Metanephros (tissue), 1 donor: ENCODE results near the gene ZNF75A. TPM values are rescaled to one million over a fixed set of nuclear protein-coding genes. Genes with fewer than 3 reads are reported as not detected.

Experiments used
- total RNA-seq: library from RNA; depleted of rRNA; stranded (reverse); fragments of >200 nt; gene quantifications from one replicate; pipeline ENCODE4 v1.2.3, GENCODE V29; 2014

ZNF75A gene
- total RNA-seq: 36.3 TPM

DNA sequence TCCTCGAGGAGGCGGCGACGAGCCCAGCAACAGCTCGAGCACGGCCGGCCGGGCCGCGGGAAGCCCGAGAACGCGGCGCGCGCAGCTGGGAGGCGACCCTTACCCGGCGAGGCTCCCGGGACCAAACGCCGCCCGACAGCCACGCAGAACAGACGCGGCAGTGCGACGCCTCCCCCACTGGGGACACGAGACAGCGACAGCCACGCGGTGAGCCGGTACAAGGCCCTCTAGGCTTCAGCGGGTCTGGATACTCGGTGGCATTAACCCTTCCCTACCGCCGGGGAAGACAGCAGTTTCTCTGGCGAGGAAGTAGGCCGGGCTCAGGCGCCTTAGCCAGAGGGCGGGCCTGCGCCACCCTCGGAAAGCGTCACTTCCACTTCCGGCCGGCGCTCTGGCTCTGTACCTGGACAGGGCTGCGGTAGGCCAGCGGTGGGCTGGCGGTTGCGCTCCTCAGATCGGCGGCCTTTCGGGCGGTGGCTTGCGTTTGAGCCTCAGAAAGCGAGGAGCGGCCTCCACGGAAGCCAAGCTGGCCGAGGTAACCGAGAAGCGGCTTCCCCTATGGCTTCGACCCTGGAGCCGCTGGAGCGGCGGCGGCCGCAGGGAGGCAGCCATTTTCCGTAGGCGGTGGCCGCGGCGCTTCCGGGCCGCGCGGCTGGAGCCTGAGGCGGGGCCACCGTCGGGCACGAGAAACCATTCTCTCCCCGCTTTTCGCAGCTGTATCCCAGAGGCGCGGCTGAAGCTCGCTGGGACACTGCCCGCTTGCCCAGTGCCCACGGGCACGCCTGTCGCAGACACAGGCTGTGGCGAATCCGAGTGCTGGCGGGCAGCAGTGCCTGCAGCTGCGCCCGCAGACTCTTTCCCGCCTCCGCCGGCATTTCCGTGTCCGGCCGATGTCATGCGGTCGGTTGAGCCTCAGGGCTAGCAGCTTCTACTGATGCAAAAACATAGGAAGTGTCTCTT, at the start of gene ZNF75A, which contains the start of gene TIGD7:
ZNF75A (plus strand) TSS at position 389 of the 960 bp plus-strand sequence. CDS start 2,932 bp downstream, outside the sequence.
TIGD7 (minus strand) TSS at position 322 of the 960 bp plus-strand sequence. CDS start 4,816 bp downstream, outside the sequence.

DNA sequence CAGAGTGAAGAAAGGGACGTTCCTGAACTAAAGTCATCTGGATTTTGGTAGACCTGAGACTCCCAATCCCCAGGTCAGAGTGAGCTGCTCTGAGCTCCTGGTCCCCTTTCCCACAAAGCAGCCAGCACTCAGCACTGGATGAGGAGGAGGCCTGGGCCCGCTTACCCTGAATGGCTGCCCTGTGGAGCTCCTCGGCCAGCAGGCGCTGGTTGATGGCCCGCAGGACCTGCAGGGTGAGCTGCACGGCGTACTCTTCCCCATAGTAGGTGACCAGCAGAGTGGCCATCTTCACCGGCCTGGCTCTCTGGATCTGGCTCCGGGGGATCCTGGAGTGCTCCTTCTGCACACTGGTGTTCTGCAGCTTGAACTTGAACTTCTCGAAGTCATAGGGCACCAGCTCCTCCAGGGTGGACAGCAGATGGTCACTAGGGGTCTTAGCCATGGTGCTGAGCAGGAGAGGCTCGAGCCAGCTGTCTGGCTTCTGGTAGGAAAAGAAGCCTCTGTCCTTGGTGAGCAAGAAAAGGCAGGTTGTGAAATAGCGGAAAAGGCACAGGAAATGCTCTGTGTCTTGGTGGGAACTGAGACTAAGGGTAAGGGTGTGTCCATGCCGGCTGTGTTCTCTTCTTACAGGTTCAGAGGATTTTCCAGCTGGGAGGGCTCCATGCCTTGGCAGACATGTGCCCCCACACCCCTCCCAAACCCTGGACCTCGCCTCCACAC, 49.0 kb upstream of the ZNF75A start, which contains the start of gene MEFV:
MEFV (minus strand) TSS at position 488 of the 720 bp plus-strand sequence; CDS start at position 442, 46 bp downstream.

DNA sequence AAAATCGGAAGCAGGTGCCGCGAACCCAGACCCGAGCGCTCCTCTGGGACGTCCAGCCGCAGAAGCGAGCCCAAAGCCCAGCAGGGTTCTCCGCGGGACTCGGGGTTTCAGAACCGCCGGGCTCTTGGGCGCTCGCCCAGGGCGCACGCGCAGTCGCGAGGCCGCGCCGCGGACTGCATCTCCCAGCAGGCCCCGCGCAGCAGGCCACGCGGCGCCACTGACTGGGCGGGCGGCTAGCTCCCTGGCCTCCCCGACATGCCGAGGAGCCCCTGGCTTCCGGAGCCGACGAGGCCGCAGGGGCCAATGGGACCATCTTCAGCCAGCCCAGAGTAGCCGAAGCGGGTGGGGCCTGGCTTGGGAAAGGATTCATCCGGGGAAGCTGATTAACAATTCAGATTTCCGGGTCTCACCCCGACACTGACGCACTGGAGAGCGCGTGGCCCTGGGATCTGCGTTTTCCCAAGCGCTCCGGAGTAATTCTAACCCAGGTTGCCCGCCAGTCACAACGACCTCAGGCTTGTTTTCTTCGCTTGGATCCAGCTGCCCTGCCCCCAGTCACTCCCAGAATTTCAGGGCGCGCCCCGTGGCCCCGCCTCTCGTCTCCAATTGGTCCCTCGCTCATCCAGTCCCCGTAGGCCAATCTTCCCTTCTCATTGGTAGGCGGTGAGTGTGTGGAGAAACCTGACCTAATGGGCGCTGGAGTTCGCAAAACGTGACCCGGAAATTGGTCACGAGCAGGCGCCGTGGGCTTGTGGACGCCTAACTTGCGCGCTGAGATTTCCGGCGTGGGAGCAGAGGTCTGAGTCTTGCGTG, 22.4 kb upstream of the ZNF75A start, which contains the start of gene ZNF263:
ZNF263 (plus strand) TSS at position 762 of the 813 bp plus-strand sequence. CDS start 328 bp downstream, outside the sequence.

DNA sequence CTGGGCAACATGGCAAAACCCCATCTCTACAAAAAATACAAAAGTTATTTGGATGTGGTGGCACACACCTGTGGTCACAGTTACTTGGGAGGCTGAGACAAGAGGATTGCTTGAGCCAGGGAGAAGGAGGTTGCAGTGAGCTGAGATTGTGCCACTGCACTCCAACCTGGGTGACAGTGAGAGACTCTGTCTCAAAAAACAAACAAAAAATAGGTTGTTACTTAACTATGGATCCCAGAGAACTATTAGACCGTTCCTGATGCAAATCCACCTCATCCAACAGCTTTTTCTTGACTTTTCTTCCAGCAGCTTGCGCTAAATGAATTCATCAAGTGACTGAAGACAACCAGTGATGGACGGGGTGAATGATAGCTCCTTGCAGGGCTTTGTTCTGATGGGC, 50.3 kb downstream of the ZNF75A start, which contains the start of gene OR2C1:
OR2C1 (plus strand) TSS at position 301 of the 400 bp plus-strand sequence; CDS start at position 353, 52 bp downstream.

Other genes with a start within 250 kb of the ZNF75A start
- gene IL32, start 239.9 kb upstream of the ZNF75A start, total RNA-seq: 44.8 TPM
- 0.12 TPM for gene ZSCAN10, start 206.2 kb upstream of the ZNF75A start, total RNA-seq
- gene ZNF205, start 192.9 kb upstream of the ZNF75A start, total RNA-seq: 19.0 TPM
- 13.0 TPM for gene ZNF213, start 170.5 kb upstream of the ZNF75A start, total RNA-seq
- not detected for gene OR1F1, start 117.3 kb upstream of the ZNF75A start, total RNA-seq
- 9.2 TPM for gene ZNF200, start 70.3 kb upstream of the ZNF75A start, total RNA-seq
- gene MEFV, start 48.9 kb upstream of the ZNF75A start, total RNA-seq: 2.9 TPM
- 55.0 TPM for gene ZNF263, start 22.0 kb upstream of the ZNF75A start, total RNA-seq
- 14.2 TPM for gene TIGD7, start 67 bp upstream of the ZNF75A start, total RNA-seq
- gene OR2C1, start 50.4 kb downstream of the ZNF75A start, total RNA-seq: 1.3 TPM
- gene ZSCAN32, start 95.5 kb downstream of the ZNF75A start, total RNA-seq: 13.0 TPM
- gene ZNF174, start 95.7 kb downstream of the ZNF75A start, total RNA-seq: 9.0 TPM
- 2.7 TPM for gene ZNF597, start 138.0 kb downstream of the ZNF75A start, total RNA-seq
- gene NAA60, start 138.2 kb downstream of the ZNF75A start, total RNA-seq: 27.6 TPM
- not detected for gene C16orf90, start 190.0 kb downstream of the ZNF75A start, total RNA-seq
- gene CLUAP1, start 195.5 kb downstream of the ZNF75A start, total RNA-seq: 16.9 TPM